HepG2 (cell line): Measurements from ENCODE around the gene NXT2.

Source experiments
- ETV6 ChIP-seq: sonication (generic); formaldehyde crosslinking; conservative IDR thresholded peaks from 2 replicates; pipeline ENCODE4 v1.4.0; 2020; ENCODE audit warnings: missing genetic modification reagents
- EZH2 ChIP-seq: conservative IDR thresholded peaks from 2 replicates; pipeline ENCODE4 v1.6.1; 2012; ENCODE audit warnings: mild to moderate bottlenecking, low read depth, low read length, moderate library complexity
- FOXK2 ChIP-seq: fragments of 450-650 bp; IDR thresholded peaks from 2 replicates; pipeline ENCODE4 v1.6.1; 2016
- SRSF9 ChIP-seq: fragments of 200-400 bp; formaldehyde crosslinking; IDR thresholded peaks from 2 replicates; pipeline ENCODE4 v1.6.1; 2018; ENCODE audit warnings: borderline replicate concordance, mild to moderate bottlenecking, low read depth, low read length; ENCODE audit not compliant: insufficient read depth, poor library complexity, severe bottlenecking
- ZNF530 ChIP-seq: sonication (generic); formaldehyde crosslinking; IDR thresholded peaks from 2 replicates; pipeline ENCODE4 v1.5.0; 2020; ENCODE audit warnings: low read depth, mild to moderate bottlenecking, missing genetic modification reagents
- ZSCAN31 ChIP-seq: sonication (generic); formaldehyde crosslinking; IDR thresholded peaks from 2 replicates; pipeline ENCODE4 v1.5.0; 2020; ENCODE audit warnings: low read depth, mild to moderate bottlenecking, missing genetic modification reagents
- TF ChIP-seq, protein P1 (sequence below): IDR thresholded peaks from 2 replicates; pipeline ENCODE4 v1.6.1; 2016; ENCODE audit warnings: low read depth, borderline replicate concordance
- TF ChIP-seq, protein P2 (sequence below): IDR thresholded peaks from 2 replicates; pipeline ENCODE4 v1.6.1; 2012; ENCODE audit warnings: inconsistent platforms
- TF ChIP-seq, protein P3 (sequence below): sonication (generic); formaldehyde crosslinking; IDR thresholded peaks from 2 replicates; pipeline ENCODE4 v1.4.0; 2020; ENCODE audit warnings: missing genetic modification reagents
- TF ChIP-seq, protein P4 (sequence below): sonication (generic); formaldehyde crosslinking; IDR thresholded peaks from 2 replicates; pipeline ENCODE4 v1.4.0; 2020; ENCODE audit warnings: low read depth, mild to moderate bottlenecking, missing genetic modification reagents

DNA sequence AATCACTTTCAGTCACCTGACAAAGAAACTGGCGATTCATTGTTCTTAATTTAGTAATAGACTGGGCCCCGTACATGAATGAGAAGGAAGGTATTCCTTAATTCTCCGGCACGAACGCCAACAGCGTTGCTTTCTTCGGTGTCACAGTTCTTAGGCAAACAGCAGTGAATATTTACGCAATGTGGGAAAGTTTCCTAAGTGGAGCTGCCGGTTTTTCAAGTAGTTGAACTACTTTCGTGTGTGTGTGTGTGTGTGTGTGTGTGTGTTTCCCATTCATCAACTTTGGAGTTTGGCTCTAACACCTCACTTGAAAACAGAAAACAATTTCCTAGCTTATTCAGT, 651 bp downstream of the NXT2 start:
- TF ChIP-seq, protein P1, sequence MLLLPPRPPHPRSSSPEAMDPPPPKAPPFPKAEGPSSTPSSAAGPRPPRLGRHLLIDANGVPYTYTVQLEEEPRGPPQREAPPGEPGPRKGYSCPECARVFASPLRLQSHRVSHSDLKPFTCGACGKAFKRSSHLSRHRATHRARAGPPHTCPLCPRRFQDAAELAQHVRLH (CRISPR knock-in tag) = no peak
- TF ChIP-seq, protein P2, sequence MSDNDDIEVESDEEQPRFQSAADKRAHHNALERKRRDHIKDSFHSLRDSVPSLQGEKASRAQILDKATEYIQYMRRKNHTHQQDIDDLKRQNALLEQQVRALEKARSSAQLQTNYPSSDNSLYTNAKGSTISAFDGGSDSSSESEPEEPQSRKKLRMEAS = no peak
- TF ChIP-seq, protein P3, sequence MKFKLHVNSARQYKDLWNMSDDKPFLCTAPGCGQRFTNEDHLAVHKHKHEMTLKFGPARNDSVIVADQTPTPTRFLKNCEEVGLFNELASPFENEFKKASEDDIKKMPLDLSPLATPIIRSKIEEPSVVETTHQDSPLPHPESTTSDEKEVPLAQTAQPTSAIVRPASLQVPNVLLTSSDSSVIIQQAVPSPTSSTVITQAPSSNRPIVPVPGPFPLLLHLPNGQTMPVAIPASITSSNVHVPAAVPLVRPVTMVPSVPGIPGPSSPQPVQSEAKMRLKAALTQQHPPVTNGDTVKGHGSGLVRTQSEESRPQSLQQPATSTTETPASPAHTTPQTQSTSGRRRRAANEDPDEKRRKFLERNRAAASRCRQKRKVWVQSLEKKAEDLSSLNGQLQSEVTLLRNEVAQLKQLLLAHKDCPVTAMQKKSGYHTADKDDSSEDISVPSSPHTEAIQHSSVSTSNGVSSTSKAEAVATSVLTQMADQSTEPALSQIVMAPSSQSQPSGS (CRISPR knock-in tag) = no peak
- TF ChIP-seq ZNF530 (no peak), EZH2 (no peak), ETV6 (CRISPR knock-in tag) (no peak), ZSCAN31 (CRISPR knock-in tag) (no peak), FOXK2 (no peak), SRSF9 (no peak)
- TF ChIP-seq, protein P4, sequence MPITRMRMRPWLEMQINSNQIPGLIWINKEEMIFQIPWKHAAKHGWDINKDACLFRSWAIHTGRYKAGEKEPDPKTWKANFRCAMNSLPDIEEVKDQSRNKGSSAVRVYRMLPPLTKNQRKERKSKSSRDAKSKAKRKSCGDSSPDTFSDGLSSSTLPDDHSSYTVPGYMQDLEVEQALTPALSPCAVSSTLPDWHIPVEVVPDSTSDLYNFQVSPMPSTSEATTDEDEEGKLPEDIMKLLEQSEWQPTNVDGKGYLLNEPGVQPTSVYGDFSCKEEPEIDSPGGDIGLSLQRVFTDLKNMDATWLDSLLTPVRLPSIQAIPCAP (CRISPR knock-in tag) = no peak
